ENCODE results near the gene TNFAIP8L1.

DNA sequence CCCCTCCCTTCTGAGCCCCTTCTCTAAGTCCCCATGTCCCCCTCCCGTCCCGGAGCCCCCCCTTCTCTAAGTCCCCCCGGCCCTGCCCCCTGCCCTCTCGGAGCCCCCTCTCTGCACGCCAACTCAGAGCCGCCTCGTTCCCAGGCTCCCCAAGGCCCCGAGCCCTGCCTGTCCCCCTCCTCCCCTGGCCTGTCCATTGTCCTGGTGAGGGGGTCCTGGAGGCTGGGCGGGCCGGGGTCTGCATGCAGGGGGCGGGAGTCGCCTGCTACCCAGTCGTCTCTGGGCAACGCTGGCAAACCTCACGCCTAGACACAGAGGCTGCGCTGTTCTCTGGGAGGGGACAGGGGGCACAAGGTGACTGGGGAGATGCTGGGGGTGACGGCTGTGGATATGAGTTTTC lies 40.6 kb upstream of the TNFAIP8L1 start:
- TF ChIP-seq ZNF70 (CRISPR knock-in tag; IDR thresholded peaks at IDR 0.05) (no peak), RARB (CRISPR knock-in tag; IDR thresholded peaks at IDR 0.05) (no peak), SNAI2 (CRISPR knock-in tag; IDR thresholded peaks at IDR 0.05) (no peak), ZFP30 (CRISPR knock-in tag; IDR thresholded peaks at IDR 0.05) (no peak), ESRRG (CRISPR knock-in tag; IDR thresholded peaks at IDR 0.05) (no peak), BACH2 (CRISPR knock-in tag; IDR thresholded peaks at IDR 0.05; ENCODE audit: borderline replicate concordance) (no peak), OSR1 (CRISPR knock-in tag; IDR thresholded peaks at IDR 0.05) (no peak), ZC3H10 (CRISPR knock-in tag; IDR thresholded peaks at IDR 0.05) (no peak), ZFP3 (CRISPR knock-in tag; IDR thresholded peaks at IDR 0.05) (no peak), GLIS3 (CRISPR knock-in tag; IDR thresholded peaks at IDR 0.05) (no peak)
- TF ChIP-seq, protein P1, sequence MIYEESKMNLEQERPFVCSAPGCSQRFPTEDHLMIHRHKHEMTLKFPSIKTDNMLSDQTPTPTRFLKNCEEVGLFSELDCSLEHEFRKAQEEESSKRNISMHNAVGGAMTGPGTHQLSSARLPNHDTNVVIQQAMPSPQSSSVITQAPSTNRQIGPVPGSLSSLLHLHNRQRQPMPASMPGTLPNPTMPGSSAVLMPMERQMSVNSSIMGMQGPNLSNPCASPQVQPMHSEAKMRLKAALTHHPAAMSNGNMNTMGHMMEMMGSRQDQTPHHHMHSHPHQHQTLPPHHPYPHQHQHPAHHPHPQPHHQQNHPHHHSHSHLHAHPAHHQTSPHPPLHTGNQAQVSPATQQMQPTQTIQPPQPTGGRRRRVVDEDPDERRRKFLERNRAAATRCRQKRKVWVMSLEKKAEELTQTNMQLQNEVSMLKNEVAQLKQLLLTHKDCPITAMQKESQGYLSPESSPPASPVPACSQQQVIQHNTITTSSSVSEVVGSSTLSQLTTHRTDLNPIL (CRISPR knock-in tag; IDR thresholded peaks at IDR 0.05; ENCODE audit: low read depth), result no peak
- TF ChIP-seq, protein P2, sequence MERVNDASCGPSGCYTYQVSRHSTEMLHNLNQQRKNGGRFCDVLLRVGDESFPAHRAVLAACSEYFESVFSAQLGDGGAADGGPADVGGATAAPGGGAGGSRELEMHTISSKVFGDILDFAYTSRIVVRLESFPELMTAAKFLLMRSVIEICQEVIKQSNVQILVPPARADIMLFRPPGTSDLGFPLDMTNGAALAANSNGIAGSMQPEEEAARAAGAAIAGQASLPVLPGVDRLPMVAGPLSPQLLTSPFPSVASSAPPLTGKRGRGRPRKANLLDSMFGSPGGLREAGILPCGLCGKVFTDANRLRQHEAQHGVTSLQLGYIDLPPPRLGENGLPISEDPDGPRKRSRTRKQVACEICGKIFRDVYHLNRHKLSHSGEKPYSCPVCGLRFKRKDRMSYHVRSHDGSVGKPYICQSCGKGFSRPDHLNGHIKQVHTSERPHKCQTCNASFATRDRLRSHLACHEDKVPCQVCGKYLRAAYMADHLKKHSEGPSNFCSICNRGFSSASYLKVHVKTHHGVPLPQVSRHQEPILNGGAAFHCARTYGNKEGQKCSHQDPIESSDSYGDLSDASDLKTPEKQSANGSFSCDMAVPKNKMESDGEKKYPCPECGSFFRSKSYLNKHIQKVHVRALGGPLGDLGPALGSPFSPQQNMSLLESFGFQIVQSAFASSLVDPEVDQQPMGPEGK (CRISPR knock-in tag; IDR thresholded peaks at IDR 0.05; ENCODE audit: borderline replicate concordance), result no peak
- TF ChIP-seq, protein P3, sequence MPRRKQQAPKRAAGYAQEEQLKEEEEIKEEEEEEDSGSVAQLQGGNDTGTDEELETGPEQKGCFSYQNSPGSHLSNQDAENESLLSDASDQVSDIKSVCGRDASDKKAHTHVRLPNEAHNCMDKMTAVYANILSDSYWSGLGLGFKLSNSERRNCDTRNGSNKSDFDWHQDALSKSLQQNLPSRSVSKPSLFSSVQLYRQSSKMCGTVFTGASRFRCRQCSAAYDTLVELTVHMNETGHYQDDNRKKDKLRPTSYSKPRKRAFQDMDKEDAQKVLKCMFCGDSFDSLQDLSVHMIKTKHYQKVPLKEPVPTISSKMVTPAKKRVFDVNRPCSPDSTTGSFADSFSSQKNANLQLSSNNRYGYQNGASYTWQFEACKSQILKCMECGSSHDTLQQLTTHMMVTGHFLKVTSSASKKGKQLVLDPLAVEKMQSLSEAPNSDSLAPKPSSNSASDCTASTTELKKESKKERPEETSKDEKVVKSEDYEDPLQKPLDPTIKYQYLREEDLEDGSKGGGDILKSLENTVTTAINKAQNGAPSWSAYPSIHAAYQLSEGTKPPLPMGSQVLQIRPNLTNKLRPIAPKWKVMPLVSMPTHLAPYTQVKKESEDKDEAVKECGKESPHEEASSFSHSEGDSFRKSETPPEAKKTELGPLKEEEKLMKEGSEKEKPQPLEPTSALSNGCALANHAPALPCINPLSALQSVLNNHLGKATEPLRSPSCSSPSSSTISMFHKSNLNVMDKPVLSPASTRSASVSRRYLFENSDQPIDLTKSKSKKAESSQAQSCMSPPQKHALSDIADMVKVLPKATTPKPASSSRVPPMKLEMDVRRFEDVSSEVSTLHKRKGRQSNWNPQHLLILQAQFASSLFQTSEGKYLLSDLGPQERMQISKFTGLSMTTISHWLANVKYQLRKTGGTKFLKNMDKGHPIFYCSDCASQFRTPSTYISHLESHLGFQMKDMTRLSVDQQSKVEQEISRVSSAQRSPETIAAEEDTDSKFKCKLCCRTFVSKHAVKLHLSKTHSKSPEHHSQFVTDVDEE (CRISPR knock-in tag; IDR thresholded peaks at IDR 0.05), result no peak

All from SK-N-SH treated with all-trans-retinoic acid at 6 μM for 48 hours (cell line).